Thyroid gland (tissue), 4 donors: ENCODE results near the gene MPG.

Experiments used
- POLR2A ChIP-seq, 2 donors: fragments of 450-650 bp; IDR thresholded peaks; one replicate each; pipeline ENCODE4 v1.6.1; 2017; ENCODE audit warnings: antibody characterized with exemption in 2 of 2, mild to moderate bottlenecking in 2 of 2, moderate library complexity in 1 of 2
- TF ChIP-seq, protein P1 (sequence below), 6 experiments: fragments of 200-600 bp in 3 of 6; fragments of 450-650 bp in 3 of 6; sonication (generic) in 3 of 6; IDR thresholded peaks; one replicate each; pipeline ENCODE4 v1.5.1; 2016 to 2019; ENCODE audit warnings: antibody characterized with exemption in 6 of 6, mild to moderate bottlenecking in 2 of 6, inconsistent platforms in 1 of 6, moderate library complexity in 1 of 6

DNA sequence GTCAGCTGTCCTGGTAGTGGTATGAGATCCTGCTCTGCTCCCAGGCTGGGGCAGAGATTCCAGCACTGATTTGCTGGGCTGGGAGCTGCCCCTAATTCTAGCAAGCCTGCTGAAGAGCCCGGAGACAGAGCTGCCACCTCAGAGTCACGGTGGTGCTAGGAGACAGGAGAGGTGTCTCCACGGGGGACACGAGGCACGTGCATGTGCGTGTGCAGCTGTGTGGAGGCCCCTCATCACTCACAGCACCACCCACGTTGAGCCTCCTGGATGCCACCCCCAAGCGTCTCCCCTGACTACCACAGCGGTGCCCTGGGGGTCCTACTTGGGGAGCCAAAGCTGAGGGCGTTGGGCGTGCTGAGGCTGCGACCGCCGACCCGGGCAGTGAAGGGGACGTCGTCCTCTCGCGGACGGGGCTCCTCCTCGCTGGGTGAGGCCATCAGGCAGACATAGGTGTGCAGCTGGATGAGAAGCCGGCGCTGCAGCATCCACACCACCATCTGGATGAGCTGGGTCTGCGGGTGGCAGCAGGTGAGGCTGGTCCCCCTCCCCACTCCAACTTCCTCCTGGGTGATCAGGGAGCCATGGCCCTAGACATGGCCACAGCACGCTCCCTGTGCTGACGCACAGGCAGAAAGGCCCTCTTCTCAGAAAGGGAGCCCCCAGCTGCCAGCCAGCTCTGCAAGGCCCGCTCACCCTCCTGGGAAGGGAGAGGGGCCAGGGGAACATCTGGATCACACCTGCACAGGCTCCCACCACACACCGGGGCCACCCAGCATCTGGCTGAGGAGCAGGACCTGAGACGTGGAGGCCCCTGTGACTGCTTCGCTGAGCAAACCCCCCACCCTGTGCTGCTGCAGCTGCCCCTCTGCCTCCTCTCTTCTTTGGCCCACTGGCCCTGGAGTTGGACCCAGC is 11.6 kb downstream of the MPG start:
- no peak for TF ChIP-seq POLR2A (IDR thresholded peaks at IDR 0.05)
- TF ChIP-seq, protein P1, sequence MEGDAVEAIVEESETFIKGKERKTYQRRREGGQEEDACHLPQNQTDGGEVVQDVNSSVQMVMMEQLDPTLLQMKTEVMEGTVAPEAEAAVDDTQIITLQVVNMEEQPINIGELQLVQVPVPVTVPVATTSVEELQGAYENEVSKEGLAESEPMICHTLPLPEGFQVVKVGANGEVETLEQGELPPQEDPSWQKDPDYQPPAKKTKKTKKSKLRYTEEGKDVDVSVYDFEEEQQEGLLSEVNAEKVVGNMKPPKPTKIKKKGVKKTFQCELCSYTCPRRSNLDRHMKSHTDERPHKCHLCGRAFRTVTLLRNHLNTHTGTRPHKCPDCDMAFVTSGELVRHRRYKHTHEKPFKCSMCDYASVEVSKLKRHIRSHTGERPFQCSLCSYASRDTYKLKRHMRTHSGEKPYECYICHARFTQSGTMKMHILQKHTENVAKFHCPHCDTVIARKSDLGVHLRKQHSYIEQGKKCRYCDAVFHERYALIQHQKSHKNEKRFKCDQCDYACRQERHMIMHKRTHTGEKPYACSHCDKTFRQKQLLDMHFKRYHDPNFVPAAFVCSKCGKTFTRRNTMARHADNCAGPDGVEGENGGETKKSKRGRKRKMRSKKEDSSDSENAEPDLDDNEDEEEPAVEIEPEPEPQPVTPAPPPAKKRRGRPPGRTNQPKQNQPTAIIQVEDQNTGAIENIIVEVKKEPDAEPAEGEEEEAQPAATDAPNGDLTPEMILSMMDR (IDR thresholded peaks at IDR 0.05) = no peak
